Lower leg skin (tissue), 4 donors: Measurements from ENCODE around the gene SYF2. TPM values are rescaled to one million over a fixed set of nuclear protein-coding genes. Genes with fewer than 3 reads are reported as not detected.

Experiments used
- DNase-seq, 2 donors: peaks; one replicate each; pipeline ENCODE4 v3.0.0-alpha.2; 2019; ENCODE audit warnings: low spot score in 2 of 2
- H3K4me3 ChIP-seq: fragments of 200-600 bp; sonication (generic); 2 replicates; pipeline ENCODE4 v1.5.1; 2017; ENCODE audit warnings: mild to moderate bottlenecking, low read depth; ENCODE audit not compliant: poor library complexity, severe bottlenecking
- POLR2A ChIP-seq, 2 donors: fragments of 450-650 bp; IDR thresholded peaks; one replicate each; pipeline ENCODE4 v1.6.1; 2016 to 2017; ENCODE audit warnings: antibody characterized with exemption in 2 of 2, mild to moderate bottlenecking in 1 of 2, moderate library complexity in 1 of 2
- WGBS, 2 donors: methylation state at CpG; one replicate each; pipeline ENCODE4 v1.1.5; 2018; 5-methylcytosine and 5-hydroxymethylcytosine counted together
- intact Hi-C: fragments of 100-400 bp; cut with DNase I; formaldehyde crosslinking; loops from one replicate; pipeline ENCODE4 v1.15.0; 2023; ENCODE audit warnings: low total_unique reads
- total RNA-seq, 4 donors: library from RNA; depleted of rRNA; stranded (reverse); fragments of >200 nt; gene quantifications; one replicate each; pipeline ENCODE4 v1.1.0, GENCODE V29; 2016
- TF ChIP-seq, protein P1 (sequence below), 3 donors: fragments of 450-650 bp; IDR thresholded peaks; one replicate each; pipeline ENCODE4 v1.5.1; 2016; ENCODE audit warnings: antibody characterized with exemption in 3 of 3, mild to moderate bottlenecking in 3 of 3, moderate library complexity in 2 of 3

The SYF2 gene
- total RNA-seq, 4 donors from 2014 or later = 53.4 to 65.7 (median 61.9) TPM

DNA sequence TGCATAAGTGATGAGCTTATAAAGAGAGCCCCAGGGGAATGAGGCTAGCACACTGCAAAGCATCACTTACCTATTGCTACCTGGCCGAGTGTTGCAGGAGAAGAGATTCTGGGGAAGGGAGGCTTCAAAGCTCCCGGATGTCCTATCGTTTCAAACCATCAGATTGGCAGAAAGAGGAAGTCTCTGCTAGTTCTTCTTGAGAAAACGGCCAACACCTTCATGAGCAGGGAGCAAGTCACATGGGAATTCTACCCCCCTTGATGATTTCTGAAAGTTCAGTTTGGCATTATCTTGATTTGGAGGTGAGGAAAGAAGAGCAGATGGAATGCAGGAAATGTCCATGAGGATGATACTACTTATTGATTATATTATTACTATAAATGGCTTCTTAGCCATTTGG is 16.2 kb downstream of the SYF2 start:
- no peak overlapping the region for H3K4me3 ChIP-seq
- DNase-seq = no peak
- intact Hi-C loops = no loop called here
- 69 to 84% methylated on average over 4 of the region's 4 CpGs for WGBS, 2 donors
- no peak for TF ChIP-seq POLR2A (IDR thresholded peaks at IDR 0.05)
- TF ChIP-seq, protein P1, sequence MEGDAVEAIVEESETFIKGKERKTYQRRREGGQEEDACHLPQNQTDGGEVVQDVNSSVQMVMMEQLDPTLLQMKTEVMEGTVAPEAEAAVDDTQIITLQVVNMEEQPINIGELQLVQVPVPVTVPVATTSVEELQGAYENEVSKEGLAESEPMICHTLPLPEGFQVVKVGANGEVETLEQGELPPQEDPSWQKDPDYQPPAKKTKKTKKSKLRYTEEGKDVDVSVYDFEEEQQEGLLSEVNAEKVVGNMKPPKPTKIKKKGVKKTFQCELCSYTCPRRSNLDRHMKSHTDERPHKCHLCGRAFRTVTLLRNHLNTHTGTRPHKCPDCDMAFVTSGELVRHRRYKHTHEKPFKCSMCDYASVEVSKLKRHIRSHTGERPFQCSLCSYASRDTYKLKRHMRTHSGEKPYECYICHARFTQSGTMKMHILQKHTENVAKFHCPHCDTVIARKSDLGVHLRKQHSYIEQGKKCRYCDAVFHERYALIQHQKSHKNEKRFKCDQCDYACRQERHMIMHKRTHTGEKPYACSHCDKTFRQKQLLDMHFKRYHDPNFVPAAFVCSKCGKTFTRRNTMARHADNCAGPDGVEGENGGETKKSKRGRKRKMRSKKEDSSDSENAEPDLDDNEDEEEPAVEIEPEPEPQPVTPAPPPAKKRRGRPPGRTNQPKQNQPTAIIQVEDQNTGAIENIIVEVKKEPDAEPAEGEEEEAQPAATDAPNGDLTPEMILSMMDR (IDR thresholded peaks at IDR 0.05) = no peak

DNA sequence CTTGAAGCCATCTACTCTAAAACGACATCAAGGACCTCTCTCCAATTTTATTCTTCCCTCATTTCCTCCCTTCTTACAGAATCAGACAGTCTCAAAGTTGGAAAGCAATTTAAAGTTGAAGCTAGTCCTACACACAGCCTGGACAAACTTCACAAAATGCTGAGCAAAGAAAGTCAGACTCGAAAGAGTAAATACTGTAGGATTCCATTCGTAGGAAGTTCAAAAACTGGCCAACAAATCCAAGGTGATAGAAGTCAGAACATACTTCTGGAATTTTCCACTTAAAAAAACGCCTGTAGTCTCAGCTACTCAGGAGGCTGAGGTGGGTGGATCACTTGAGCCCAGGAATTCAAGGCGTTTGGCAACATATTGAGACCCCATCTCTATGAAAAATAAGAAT is 19.6 kb downstream of the SYF2 start:
- no peak for DNase-seq
- no peak for TF ChIP-seq POLR2A (IDR thresholded peaks at IDR 0.05)
- TF ChIP-seq, protein P1 (IDR thresholded peaks at IDR 0.05) = no peak
- intact Hi-C loops = no loop called here
- H3K4me3 ChIP-seq = no peak overlapping the region
- whole genome bisulfite sequencing, 2 donors = 55 to 66% methylated on average over 5 of the region's 5 CpGs

DNA sequence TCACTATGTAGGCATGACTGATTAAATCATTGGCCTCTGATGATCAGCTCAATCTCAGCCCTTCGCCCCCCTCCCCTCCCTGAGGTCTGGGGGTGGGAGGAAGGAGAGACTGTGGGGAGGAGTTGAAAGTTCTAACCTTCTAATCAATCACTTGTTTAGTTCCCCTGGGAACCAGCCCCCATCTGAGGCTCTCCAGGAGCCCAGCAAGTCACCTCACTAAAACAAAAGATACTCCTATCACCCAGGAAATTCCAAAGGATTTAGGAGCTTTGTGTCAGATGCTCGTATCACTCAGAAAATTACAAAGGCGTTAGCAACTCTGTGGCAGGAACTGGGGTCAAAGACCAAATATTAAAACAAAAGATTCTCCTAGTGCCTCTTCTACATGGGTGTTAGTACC is 21.6 kb downstream of the SYF2 start:
- TF ChIP-seq, protein P1 (IDR thresholded peaks at IDR 0.05) = no peak
- TF ChIP-seq POLR2A (IDR thresholded peaks at IDR 0.05) = no peak
- DNase-seq = no peak
- H3K4me3 ChIP-seq = no peak overlapping the region
- intact Hi-C loops = no loop called here
- 64 to 71% methylated on average over 3 of the region's 3 CpGs for WGBS, 2 donors

DNA sequence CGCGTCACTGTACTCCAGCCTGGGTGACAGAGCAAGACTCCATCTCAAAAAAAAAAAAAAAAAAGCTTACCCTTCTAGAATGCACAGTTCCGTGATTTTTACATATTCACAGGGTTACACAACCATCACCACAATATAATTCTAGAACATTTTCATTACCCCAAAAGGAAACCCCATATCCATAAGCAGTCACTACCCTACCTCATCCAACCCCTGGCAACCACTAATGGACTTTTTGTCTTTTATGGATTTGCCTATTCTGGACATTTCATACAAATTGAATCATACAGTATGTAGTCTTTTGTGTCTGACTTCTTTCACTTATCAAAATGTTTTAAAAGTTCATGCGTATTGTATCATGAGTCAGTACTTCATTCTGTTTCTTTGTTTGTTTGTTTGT is 22.8 kb downstream of the SYF2 start:
- no peak overlapping the region for H3K4me3 ChIP-seq
- no peak for DNase-seq
- TF ChIP-seq POLR2A (IDR thresholded peaks at IDR 0.05) = no peak
- TF ChIP-seq, protein P1 (IDR thresholded peaks at IDR 0.05) = no peak
- 85 to 88% methylated on average over 4 of the region's 4 CpGs for WGBS, 2 donors
- intact Hi-C loops = no loop called here

DNA sequence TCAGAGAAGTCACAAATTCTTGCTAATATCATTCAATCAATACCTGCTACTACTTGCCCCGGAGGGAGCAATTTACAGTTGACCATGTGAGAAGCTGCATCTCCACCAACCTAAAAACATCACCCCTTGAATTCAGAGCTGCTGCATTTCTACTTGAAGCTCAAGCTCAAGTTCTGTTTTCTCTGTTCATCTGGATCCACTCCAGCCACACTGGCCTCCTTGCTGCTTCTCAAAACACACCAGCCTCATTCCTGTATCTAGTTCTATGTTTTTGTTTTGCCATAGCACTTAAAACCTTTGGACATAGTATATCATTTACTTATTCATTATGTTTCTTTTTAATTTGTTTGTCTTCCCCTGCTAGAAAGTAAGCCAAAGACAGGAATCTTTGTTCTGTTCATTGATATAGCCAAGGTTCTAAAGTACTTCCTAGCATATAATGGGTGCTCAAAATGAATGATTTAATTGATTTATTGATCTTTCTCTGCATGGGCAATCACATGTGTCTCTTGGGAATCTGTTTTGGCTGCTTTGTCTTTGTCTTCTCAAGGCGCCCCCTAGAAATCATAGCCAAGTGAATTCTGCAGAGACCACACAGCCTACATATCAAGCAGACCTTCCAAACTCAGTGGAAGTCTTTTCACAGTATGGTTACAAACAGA is 23.6 kb downstream of the SYF2 start:
- H3K4me3 ChIP-seq = no peak overlapping the region
- TF ChIP-seq, protein P1 (IDR thresholded peaks at IDR 0.05) = no peak
- no peak for TF ChIP-seq POLR2A (IDR thresholded peaks at IDR 0.05)
- no peak for DNase-seq
- WGBS, 2 donors = 73 to 82% methylated on average over 2 of the region's 2 CpGs
- intact Hi-C loops = no loop called here

DNA sequence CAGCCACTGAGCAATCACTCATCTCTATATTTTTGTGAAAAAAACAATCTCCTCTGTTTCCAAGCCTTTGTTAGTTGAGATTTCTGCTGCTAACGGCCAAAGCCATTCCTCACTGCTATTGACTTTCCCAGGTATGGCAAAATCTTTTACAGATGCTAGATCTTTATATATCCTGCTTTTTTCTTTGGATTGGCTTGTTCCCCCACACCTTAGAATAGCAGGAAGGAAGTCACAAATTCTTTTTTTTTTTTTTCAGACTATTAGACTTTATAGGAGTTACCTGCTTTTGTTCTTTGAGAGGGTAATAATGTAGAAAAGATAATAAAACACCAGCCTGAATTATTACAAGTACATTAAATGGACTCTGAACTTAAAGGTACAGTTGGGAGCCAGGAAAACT is 24.2 kb downstream of the SYF2 start:
- TF ChIP-seq, protein P1 (IDR thresholded peaks at IDR 0.05) = no peak
- TF ChIP-seq POLR2A (IDR thresholded peaks at IDR 0.05) = no peak
- H3K4me3 ChIP-seq = no peak overlapping the region
- WGBS, 2 donors = 81 to 85% methylated on average over 1 of the region's 1 CpG
- DNase-seq = no peak
- intact Hi-C loops = no loop called here
